Gastroesophageal sphincter (tissue), 4 donors: Measurements from ENCODE around the gene FLOT1. TPM values are rescaled to one million over a fixed set of nuclear protein-coding genes. Genes with fewer than 3 reads are reported as not detected.

Experiments used
- ATAC-seq: fragments of 150-250 bp; one replicate; pipeline ENCODE4 v1.9.1; 2016; ENCODE audit warnings: mild to moderate bottlenecking, moderate library complexity
- H3K27ac ChIP-seq, 4 donors: fragments of 200-600 bp; sonication (generic) in 3 of 4; 1 replicate in 3 of 4; 2 replicates in 1 of 4; pipeline ENCODE4 v1.5.1; 2016 to 2019
- H3K27me3 ChIP-seq: fragments of 200-600 bp; sonication (generic); one replicate; pipeline ENCODE4 v1.5.1; 2019
- H3K36me3 ChIP-seq, 2 donors: fragments of 200-600 bp; sonication (generic); one replicate each; pipeline ENCODE4 v1.5.1; 2019; ENCODE audit warnings: control low read depth in 1 of 2
- H3K4me1 ChIP-seq, 3 donors: fragments of 200-600 bp; sonication (generic); 1 replicate in 2 of 3; 2 replicates in 1 of 3; pipeline ENCODE4 v1.5.1; 2016 to 2019; ENCODE audit warnings: control low read depth in 2 of 3
- H3K4me3 ChIP-seq, 2 donors: fragments of 200-600 bp; sonication (generic); one replicate each; pipeline ENCODE4 v1.5.1; 2019; ENCODE audit warnings: mild to moderate bottlenecking in 1 of 2, moderate library complexity in 1 of 2
- H3K9me3 ChIP-seq, 3 donors: fragments of 200-600 bp; sonication (generic); one replicate each; pipeline ENCODE4 v1.5.1; 2017 to 2019; ENCODE audit warnings: control low read depth in 2 of 3
- CTCF ChIP-seq, 4 experiments: fragments of 200-600 bp in 2 of 4; fragments of 450-650 bp in 2 of 4; sonication (generic) in 1 of 4; IDR thresholded peaks; one replicate each; pipeline ENCODE4 v1.5.1; 2017 to 2019; ENCODE audit warnings: antibody characterized with exemption in 4 of 4, mild to moderate bottlenecking in 2 of 4, moderate library complexity in 2 of 4
- EP300 ChIP-seq: sonication (generic); formaldehyde crosslinking; IDR thresholded peaks from one replicate; pipeline ENCODE4 v1.6.1; 2017; ENCODE audit warnings: antibody characterized with exemption, mild to moderate bottlenecking
- POLR2A ChIP-seq, 2 donors: fragments of 450-650 bp; IDR thresholded peaks; one replicate each; pipeline ENCODE4 v1.6.1; 2017; ENCODE audit warnings: antibody characterized with exemption in 2 of 2, mild to moderate bottlenecking in 2 of 2, moderate library complexity in 1 of 2
- POLR2AphosphoS5 ChIP-seq: sonication (generic); formaldehyde crosslinking; IDR thresholded peaks from one replicate; pipeline ENCODE4 v1.6.1; 2017; ENCODE audit warnings: antibody characterized with exemption
- WGBS, 2 donors: methylation state at CpG; one replicate each; pipeline ENCODE4 v1.1.5; 2018; ENCODE audit warnings: low coverage in 1 of 2; 5-methylcytosine and 5-hydroxymethylcytosine counted together
- total RNA-seq, 4 donors: library from RNA; depleted of rRNA; stranded (reverse); fragments of >200 nt; gene quantifications; one replicate each; pipeline ENCODE4 v1.1.0, GENCODE V29; 2016

Gene FLOT1
- total RNA-seq, 4 donors from 2014 or later = 104 to 191 (median 152) TPM

- WGBS, 2 donors = 81 to 83% methylated on average over 1 to 2 of the region's 2 CpGs
- Histone ChIP-seq H3K4me1 (peaks cover 0 to 86% (median 11%) of the 10 kb centered on the region in 3 donors), H3K27ac (peak overlapping the region in 2 of 4 donors; percentile 21 to 96), H3K4me3 (no peak overlapping the region), H3K9me3 (no peaks in the 10 kb centered on the region), H3K36me3 (peaks cover 0 to 51% of the 10 kb centered on the region in 2 donors), H3K27me3 (no peaks in the 10 kb centered on the region)
- ATAC-seq = no peak
- no peak for TF ChIP-seq POLR2AphosphoS5
- no peak for TF ChIP-seq CTCF (IDR thresholded peaks at IDR 0.05)
- no peak for TF ChIP-seq POLR2A (IDR thresholded peaks at IDR 0.05)
- TF ChIP-seq EP300 = no peak
Measured at GRCh38 chr6:30740540-30740870, 2.0 kb downstream of the FLOT1 start.

- Histone ChIP-seq H3K27ac (no peak overlapping the region), H3K4me3 (no peak overlapping the region), H3K36me3 (peaks cover 0 to 71% of the 10 kb centered on the region in 2 donors), H3K27me3 (no peaks in the 10 kb centered on the region), H3K4me1 (peaks cover 0 to 73% (median 11%) of the 10 kb centered on the region in 3 donors), H3K9me3 (no peaks in the 10 kb centered on the region)
- no peak for TF ChIP-seq POLR2AphosphoS5
- no peak for TF ChIP-seq CTCF (IDR thresholded peaks at IDR 0.05)
- TF ChIP-seq EP300 = no peak
- TF ChIP-seq POLR2A (IDR thresholded peaks at IDR 0.05) = no peak
- no peak for ATAC-seq
- 71 to 91% methylated on average over 5 to 6 of the region's 6 CpGs for WGBS, 2 donors
Measured at GRCh38 chr6:30738532-30738931, 4.0 kb downstream of the FLOT1 start.

GRCh38 chr6:30735668-30736314 is 6.7 kb downstream of the FLOT1 start:
- Histone ChIP-seq H3K36me3 (peaks cover 0 to 97% of the 10 kb centered on the region in 2 donors), H3K4me1 (peaks cover 0 to 63% (median under 1%) of the 10 kb centered on the region in 3 donors)
- 70 to 81% methylated on average over 5 of the region's 8 CpGs for WGBS, 2 donors

GRCh38 chr6:30732237-30732943 is 10.1 kb downstream of the FLOT1 start:
- peaks cover 0 to 99% of the 10 kb centered on the region in 2 donors for H3K36me3 ChIP-seq
- H3K27me3 ChIP-seq = no peaks in the 10 kb centered on the region
- TF ChIP-seq POLR2AphosphoS5 = no peak
- no peak for TF ChIP-seq POLR2A (IDR thresholded peaks at IDR 0.05)
- TF ChIP-seq EP300 = no peak
- TF ChIP-seq CTCF (IDR thresholded peaks at IDR 0.05) = no peak
- H3K4me3 ChIP-seq = no peak overlapping the region
- peaks cover 0 to 48% (median 0%) of the 10 kb centered on the region in 3 donors for H3K4me1 ChIP-seq
- ATAC-seq = no peak
- no peaks in the 10 kb centered on the region for H3K9me3 ChIP-seq
- WGBS, 2 donors = 77 to 89% methylated on average over 4 to 8 of the region's 12 CpGs
- H3K27ac ChIP-seq = no peak overlapping the region

More at GRCh38 chr6:30735668-30736314, 6.7 kb downstream of the FLOT1 start:
- H3K27me3 ChIP-seq = no peaks in the 10 kb centered on the region
- no peak overlapping the region for H3K27ac ChIP-seq
- no peaks in the 10 kb centered on the region for H3K9me3 ChIP-seq
- H3K4me3 ChIP-seq = no peak overlapping the region
- ATAC-seq = no peak
- TF ChIP-seq POLR2A (IDR thresholded peaks at IDR 0.05) = no peak
- no peak for TF ChIP-seq POLR2AphosphoS5
- TF ChIP-seq CTCF (IDR thresholded peaks at IDR 0.05) = no peak
- TF ChIP-seq EP300 = no peak
